Activated CD4-positive, alpha-beta T cell treated with anti-CD3 and anti-CD28 coated beads, Interleukin-2, amount 50 U/mL, for 48 hours (primary cell): ENCODE data around the gene SLC17A4.

Source experiments
- DNase-seq, 2 experiments: peaks; one replicate each; pipeline ENCODE4 v3.0.0-alpha.2; 2020

The SLC17A4 gene

DNA sequence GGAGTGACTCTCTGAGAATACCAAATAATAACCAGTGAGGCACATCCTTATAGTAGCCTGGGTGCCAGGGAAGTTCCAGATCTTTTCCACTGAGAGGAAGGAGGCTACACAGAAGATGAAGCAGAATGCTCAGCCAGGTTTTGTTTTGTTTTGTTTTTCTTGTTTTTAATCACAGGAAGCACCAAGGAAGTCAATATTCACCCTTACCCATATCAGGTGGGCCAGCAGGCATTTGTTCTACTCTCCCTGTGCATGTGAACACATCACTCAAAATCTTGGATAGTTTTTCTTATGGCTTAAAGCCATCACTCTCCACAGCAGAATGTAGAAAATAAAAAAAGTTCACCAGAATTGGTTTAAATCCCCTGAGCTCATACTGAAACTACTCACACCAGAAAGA is 66.8 kb downstream of the SLC17A4 start:
- no peak for DNase-seq

DNA sequence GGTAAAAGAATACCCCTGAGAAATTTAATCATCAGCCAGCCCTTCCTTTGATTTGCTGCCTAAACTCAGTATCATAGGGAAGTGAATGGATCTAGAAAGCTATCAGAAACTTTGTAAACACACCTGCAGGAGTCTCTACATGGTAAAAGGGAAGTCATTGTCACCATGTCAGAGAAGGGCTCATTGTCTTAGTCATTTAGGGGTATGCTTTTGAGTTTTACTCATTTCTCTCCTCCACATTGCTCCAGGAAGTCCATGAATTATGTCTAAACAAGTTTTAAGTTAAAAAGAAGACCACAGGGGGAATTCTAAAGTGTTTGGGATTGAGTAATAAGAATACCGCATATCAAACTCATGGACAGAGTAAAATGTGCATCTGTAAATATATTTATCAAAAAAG is 74.8 kb downstream of the SLC17A4 start:
- no peak for DNase-seq

DNA sequence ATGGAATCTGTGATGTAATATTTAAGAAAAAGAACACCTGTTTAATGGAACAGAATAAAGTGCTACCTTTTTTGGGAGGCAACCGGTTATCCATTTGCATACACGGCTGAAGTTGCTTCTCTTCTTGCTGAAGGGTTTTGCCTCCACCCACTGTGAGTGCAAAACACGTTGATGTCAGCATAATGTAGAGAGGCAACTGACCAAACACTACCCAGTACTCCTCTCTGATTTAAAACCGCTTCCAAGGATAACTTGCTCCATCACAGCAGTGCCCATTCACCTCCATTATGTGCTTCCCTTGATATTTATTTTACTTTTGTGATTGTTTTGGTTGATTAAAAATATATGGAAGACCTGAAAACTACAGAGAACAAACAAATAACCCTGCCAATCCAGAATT is 75.9 kb downstream of the SLC17A4 start:
- DNase-seq = no peak
